ENCODE data around the gene CFAP92.
A peak's percentile ranks its signal among the peaks of the same experiment; 100 is the strongest.

CFAP92 gene

DNA sequence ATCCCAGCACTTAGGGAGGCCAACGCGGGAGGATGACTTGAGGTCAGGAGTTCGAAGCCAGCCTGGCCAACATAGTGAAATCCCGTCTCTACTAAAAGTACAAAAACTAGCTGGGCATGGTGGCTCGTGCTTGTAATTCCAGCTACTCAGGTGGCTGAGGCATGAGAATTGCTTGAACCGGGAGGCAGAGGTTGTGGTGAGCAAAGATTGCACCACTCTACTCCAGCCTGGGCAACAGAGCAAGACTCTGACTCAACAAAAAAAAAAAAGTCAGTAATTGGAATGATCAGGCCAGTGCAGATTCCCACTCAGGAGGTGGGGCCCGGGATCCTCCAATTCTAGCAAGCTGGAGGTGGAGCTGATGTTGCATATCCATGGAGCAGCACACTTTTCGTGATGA is 5.6 kb downstream of the CFAP92 start:
- no peak for DNase-seq (ENCODE audit: low read depth)

GRCh38 chr3:128987302-128988100 is 6.4 kb downstream of the CFAP92 start:
- no peak for DNase-seq (ENCODE audit: low read depth)

DNA sequence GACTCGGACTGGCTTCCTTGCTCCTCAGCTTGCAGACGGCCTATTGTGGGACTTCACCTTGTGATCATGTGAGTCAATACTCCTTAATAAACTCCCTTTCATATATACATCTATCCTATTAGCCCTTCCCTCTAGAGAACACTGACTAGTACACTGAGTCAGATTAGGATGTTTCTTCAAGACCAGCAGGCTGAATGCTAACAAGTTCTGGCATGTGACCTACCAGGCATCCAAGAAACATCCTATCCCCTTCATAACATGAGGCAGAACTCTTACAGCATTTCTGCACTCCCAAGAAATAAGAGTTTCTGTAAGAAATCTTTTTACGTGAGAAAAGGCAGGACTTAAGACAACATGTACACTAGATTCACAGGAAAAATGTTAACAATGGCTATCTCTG is 9.3 kb downstream of the CFAP92 start:
- peak; percentile 21 for DNase-seq (ENCODE audit: low read depth)

DNA sequence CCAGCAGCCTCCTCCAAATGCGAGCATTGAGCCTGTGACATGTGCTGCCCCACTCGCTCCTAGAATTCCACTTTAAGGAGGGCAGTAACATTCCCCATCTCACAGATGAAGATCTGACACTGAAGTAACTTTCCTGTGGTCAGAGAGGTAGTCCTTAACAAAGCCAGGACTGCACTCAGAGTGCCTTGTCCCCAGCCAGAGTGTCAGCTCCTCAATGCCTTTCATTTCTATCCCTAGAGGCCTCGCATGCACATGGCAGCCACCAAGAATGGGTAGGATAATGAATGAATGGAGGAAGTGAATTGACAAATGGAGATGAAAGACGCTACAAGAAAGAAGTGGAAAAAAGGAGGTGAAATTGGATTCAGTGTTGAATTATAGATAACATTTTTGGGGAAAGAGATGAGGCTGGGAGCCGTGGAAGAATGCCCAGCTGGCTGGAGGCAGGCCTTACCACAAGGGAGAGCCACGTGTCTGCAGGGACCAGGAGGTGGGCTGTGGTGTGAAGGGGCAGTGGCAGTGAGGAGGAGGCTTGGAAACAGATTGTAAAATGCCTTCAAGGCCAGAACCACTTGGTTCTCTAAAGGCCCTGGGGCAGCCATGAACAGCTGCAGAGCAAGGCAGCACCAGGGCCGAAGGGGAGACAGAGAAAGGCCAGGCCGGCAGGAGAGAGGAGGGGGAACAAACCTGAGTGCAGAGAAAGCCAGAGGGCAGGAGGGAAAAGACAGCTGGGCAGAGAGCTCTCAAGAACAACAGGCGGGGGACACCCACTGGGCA is 10.4 kb downstream of the CFAP92 start:
- DNase-seq (ENCODE audit: low read depth), result no peak

- DNase-seq (ENCODE audit: low read depth), result no peak
Observed at GRCh38 chr3:128975276-128975675, 18.6 kb downstream of the CFAP92 start.

DNA sequence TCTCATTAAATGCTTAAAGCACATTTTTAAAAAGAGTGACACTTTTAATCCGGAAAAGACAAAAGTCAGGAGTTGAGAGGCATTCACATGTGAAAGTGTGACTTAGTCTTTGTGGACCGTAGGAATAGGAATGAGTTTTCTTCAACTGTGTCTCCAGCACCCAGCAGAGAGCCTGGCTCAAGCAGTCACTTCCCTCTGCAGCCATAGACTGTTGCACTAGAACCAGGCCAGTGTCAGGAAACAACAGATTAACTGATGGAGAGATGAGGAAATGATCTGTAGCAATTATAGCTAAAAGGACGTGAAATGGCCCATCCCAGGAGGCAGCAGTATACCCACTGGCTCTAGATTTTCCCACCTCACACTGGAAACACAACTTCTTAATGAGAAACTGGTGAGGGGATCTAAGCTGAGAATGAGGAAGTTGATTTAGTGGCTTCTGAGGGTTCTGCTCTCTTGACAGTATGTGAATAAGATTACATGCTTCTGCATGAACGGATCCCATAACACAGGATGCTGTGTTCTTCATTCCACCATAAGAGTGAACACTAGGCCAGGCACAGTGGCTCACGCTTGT is 19.8 kb downstream of the CFAP92 start:
- DNase-seq (ENCODE audit: low read depth), result no peak

- peak; percentile 60 for DNase-seq (ENCODE audit: low read depth)
Observed at GRCh38 chr3:128971421-128972100, 22.3 kb downstream of the CFAP92 start.

DNA sequence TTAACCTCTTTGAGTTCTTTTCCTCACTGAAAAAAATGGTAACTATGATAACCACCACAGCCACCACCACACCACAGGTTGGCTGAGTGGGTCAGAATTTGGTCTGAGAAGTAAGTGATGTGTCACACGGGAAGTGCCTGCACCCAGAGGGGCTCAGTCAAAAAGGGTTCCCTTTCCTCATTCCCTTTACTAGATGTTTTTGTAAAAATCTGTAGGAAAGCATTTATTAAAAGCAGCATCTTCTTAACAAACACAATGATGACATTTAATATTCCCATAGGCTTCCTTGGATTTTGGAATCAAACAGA is 23.2 kb downstream of the CFAP92 start:
- no peak for DNase-seq (ENCODE audit: low read depth)

GRCh38 chr3:128969993-128970739 is 23.7 kb downstream of the CFAP92 start:
- peak; percentile 13 for DNase-seq (ENCODE audit: low read depth)

DNA sequence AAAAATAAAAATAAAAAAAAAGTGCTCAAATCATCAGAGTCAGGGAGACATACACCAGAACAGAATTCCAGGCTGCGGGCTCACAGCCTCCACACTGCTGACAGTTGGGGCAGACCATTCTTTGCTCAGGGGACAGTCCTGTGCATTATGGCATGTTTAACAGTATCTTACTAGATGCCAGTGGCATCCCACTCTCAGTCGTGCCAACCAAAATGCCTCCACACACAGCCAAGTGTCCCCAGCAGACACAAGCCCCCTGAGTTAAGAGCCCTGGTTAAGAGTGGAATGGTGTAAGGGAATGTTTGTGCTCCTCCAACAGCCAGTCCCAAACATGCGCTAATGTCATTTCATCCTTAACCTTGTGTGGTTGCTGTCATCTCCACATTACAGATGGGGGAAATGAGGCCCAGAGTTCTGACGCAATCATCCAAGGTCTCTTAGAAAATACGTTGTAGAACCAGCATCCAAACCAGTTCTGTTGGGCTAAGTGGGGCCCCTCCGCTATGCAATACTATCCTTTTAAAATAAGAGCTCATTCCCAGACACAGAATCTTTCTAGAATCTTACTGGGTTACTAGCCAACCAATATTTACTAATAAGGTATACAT is 26.0 kb downstream of the CFAP92 start:
- DNase-seq (ENCODE audit: low read depth), result no peak

DNA sequence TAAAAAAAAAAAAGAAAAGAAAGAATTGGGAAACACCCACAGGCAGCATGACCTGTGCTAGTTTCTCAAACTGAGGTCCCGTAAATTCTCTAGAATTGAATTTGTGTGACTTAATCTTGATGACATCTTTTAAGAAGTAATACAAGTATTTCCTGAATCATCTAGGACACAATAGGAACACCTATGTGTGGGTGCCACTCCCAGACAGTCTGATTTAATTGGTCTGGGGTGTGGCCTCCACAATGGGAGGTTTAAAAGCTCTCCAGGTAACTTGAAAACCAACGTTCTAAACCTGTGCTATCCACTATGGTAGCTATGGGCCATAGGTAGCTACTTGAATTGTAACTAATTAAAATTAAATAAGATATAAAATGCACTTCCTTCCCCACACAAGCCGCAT is 28.1 kb downstream of the CFAP92 start:
- DNase-seq (ENCODE audit: low read depth), result no peak

DNA sequence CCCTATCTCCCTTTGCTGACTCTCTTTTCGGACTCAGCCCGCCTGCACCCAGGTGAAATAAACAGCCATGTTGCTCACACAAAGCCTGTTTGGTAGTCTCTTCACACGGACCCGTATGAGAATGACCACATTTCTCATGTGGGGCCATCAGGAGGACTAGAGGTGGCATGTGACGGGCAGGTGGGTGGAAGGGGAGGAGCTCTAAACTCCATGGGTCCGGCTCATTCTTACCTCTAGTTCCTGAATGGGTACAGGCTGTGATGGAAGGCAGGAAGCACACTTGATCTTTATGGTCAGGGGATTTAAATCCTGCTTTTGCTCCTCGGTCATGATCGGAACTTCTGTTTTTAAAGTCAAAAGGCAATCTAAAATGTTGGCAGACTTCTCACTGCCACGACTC is 28.6 kb downstream of the CFAP92 start:
- DNase-seq (ENCODE audit: low read depth), result no peak

DNA sequence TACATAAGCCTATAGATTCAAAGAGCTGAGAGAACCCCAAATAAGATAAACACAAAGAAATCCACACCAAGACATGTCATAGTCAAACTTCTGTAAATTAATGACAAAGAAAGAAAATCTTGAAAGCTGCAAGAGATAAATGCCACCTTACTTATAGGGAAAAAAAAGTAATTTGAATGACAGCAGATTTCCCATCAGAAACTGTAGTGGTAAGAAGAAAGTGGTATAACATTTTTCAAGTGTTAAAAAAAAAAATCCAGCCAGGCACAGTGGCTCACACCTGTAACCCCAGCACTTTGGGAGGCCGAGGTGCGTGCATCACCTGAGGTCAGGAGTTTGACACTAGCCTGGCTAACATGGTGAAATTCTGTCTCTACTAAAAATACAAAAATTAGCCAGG is 37.4 kb downstream of the CFAP92 start:
- no peak for DNase-seq (ENCODE audit: low read depth)

GRCh38 chr3:128950223-128950938 is 43.5 kb downstream of the CFAP92 start:
- DNase-seq (ENCODE audit: low read depth), result peak; percentile 13

DNA sequence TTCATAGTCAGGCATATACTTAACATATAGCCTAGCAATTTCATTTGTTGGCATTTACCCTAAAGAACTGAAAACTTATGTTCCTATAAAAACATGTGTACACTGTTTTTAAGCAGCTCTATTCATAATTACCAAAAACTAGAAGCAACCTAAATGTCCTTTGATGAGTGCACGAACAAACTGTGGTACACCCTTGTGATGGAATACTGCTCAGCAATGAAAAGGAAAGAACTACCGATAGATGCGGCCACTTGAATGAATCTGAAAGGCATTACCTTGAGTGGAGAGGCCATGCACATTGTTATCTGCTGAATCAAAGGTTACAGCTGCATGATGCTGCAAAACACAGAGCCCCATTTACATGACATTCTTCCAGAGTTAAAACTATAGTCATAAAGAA is 44.7 kb downstream of the CFAP92 start:
- DNase-seq (ENCODE audit: low read depth), result no peak

DNA sequence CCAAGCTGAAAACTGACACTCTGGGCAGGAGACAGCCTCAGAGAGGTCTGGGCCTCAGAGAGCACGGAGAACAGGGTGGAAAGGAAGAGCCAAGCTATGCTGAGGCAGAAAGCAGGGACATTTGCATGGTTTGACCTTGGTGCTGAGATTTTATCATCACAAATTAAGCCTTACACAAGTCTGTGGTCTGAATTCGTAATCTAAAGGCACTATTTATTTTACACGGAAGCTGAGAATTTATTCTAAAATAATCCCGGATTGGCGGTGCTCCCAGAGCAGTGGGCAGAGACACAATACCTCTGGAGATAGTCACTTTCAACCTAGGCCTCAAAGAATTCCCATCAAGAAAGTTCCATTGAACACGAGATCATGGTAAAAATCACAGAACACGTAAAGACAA is 47.5 kb downstream of the CFAP92 start:
- no peak for DNase-seq (ENCODE audit: low read depth)

DNA sequence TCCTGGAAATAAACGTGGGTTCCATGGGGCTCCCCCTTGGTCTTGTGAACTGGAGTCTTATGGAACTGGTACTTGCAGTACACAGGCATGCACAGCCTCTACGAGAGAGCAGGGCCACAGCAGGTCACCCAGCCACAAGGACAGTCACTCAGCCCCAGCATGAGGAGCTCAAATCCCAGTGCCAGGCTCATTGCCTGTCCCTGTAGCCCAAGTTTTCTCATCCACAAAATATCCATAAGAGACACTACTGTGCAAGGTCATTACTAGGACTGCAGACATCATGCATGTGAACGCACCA is 48.0 kb downstream of the CFAP92 start:
- DNase-seq (ENCODE audit: low read depth), result no peak

DNA sequence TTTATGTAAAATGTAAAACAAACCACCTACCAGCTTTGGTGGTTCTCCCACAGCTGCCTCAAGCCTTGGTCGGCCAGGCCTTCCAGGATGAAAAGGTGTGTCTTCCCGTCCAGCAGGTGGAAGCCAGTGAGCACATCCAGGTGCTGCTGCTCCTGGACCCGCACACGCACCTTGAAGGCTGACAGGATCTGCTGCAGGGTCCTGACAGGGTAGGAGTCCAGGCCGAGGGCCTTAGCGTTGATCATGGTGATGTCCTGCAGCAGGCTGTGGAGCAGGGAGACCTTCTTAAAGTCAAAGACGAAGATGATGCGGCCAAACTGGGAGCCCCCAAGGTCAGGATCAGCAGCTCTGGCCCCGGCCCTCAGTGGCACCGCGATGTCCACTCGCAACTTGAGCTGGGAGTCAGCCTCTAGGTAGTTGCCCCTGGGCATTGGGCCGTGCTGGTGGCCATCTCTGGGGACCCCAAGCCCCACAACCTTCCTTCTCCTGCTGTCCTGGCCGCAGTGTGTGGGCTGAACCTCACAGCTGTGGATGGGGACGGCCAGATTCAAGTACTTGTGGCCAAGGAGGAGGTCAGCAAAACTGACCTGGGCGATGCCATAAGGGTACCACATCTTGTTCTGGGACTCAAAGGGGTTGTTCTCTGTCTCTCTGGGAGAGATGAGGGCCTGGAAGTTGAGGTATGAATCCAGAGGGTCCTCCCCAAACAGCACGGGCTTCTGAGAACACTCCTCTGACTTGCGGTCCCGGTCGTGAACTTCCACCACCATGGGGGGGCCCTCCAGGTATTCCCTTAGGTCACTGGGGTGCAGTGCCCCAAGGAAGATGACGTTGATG is 48.6 kb downstream of the CFAP92 start:
- DNase-seq (ENCODE audit: low read depth), result no peak

- no peak for DNase-seq (ENCODE audit: low read depth)
Observed at GRCh38 chr3:128942161-128942952, 51.5 kb downstream of the CFAP92 start.

Measured in fibroblast of gingiva (primary cell).